Measurements from ENCODE around the gene TMEM183A.

TMEM183A gene

GRCh38 chr1:202965422-202965821 lies 41.8 kb upstream of the TMEM183A start:
- H3K4me3 ChIP-seq (ENCODE audit: low read depth, low read length): no peak overlapping the region
- TF ChIP-seq CTCF (IDR thresholded peaks at IDR 0.05; ENCODE audit: borderline replicate concordance, insufficient read depth, low read depth, low read length): no peak

- H3K4me3 ChIP-seq (ENCODE audit: low read depth, low read length): peak overlapping the region; percentile 95
- no peak for TF ChIP-seq CTCF (IDR thresholded peaks at IDR 0.05; ENCODE audit: borderline replicate concordance, insufficient read depth, low read depth, low read length)
These were observed 40.9 kb upstream of the TMEM183A start for GRCh38 chr1:202966006-202966898.

DNA sequence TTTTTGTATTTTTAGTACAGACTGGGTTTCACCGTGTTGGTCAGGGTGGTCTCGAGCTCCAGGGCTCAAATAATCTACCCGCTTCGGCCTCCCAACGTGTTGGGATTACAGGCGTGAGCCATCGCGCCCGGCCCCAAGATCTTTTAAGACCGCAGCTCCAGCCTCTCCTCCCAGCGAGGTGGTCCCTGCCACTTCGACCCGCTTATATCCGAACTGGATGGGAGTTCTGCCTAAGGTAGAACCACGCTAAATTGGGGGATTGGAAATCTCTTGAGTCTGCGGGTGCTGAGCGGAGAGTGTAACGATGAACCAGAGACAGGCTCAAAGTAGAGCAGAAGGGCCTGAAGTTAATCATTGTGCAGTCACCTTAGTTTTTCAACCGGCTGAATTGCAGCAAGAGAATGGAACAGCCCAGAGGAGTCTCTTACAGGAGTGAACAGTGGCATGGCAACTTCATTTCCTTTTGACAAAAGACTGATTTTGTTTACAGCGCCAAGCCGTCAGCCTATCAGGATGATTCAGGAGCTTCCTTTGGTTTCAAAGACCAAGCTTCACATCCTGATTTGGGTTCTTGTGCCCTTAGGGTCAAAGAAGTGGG lies 39.4 kb upstream of the TMEM183A start:
- no peak for TF ChIP-seq CTCF (IDR thresholded peaks at IDR 0.05; ENCODE audit: borderline replicate concordance, insufficient read depth, low read depth, low read length)

GRCh38 chr1:202968351-202968750 lies 38.8 kb upstream of the TMEM183A start:
- no peak for TF ChIP-seq CTCF (IDR thresholded peaks at IDR 0.05; ENCODE audit: borderline replicate concordance, insufficient read depth, low read depth, low read length)
- no peak overlapping the region for H3K4me3 ChIP-seq (ENCODE audit: low read depth, low read length)

More for the DNA sequence above, 39.4 kb upstream of the TMEM183A start:
- H3K4me3 ChIP-seq (ENCODE audit: low read depth, low read length): peak overlapping the region; percentile 58

GRCh38 chr1:202968895-202969295 lies 38.3 kb upstream of the TMEM183A start:
- TF ChIP-seq CTCF (IDR thresholded peaks at IDR 0.05; ENCODE audit: borderline replicate concordance, insufficient read depth, low read depth, low read length): peak; percentile 83
- H3K4me3 ChIP-seq (ENCODE audit: low read depth, low read length): no peak overlapping the region

DNA sequence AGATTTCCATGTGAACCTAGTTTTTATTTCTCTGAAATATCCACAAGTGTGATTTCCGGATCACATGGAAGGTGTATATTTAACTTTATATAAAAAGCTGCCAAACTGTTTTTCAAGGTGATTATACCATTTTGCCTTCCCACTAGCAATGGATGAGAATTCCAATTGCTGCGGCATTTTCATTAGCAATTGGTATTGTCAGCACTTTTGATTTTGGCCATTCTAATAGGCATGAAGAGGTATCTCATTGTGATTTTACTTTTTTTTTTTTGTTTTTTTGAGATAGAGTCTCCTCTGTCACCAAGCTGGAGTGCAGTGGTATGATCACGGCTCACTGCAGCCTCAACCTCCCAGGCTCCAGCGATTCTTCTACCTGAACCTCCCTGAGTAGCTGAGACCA lies 35.1 kb upstream of the TMEM183A start:
- TF ChIP-seq CTCF (IDR thresholded peaks at IDR 0.05; ENCODE audit: borderline replicate concordance, insufficient read depth, low read depth, low read length): no peak

DNA sequence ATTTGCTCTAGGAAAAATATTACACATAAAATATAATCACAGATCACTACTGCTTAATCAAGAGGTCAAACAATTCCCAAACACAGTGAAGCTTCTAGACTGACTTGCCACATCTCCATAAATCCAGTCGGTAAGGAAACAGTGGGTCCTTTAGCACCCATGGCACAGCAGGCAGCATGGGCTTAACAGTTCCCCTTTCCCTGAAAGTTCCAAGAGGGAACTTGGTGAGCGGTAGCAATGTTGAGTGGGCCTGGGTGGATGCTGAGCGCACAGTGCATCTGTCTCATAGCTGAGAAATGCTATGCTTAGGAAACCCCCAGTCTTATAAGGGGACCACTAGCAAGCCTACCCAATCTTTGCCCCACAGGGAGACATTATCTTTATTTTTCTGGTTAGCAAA lies 32.3 kb upstream of the TMEM183A start:
- no peak overlapping the region for H3K4me3 ChIP-seq (ENCODE audit: low read depth, low read length)
- no peak for TF ChIP-seq CTCF (IDR thresholded peaks at IDR 0.05; ENCODE audit: borderline replicate concordance, insufficient read depth, low read depth, low read length)

More for the DNA sequence above, 35.1 kb upstream of the TMEM183A start:
- no peak overlapping the region for H3K4me3 ChIP-seq (ENCODE audit: low read depth, low read length)

All from GM12875 (cell line).